Upper lobe of left lung (tissue), 4 donors: ENCODE data around the gene DSEL.

Experiments
- CTCF ChIP-seq, 6 experiments: fragments of 450-650 bp in 4 of 6; fragments of 200-600 bp in 2 of 6; sonication (generic) in 2 of 6; IDR thresholded peaks; one replicate each; pipeline ENCODE4 v1.5.1; 2016 to 2019; ENCODE audit warnings: antibody characterized with exemption in 6 of 6
- POLR2A ChIP-seq, 4 donors: fragments of 450-650 bp; IDR thresholded peaks; one replicate each; pipeline ENCODE4 v1.5.1; 2016 to 2017; ENCODE audit warnings: antibody characterized with exemption in 4 of 4, mild to moderate bottlenecking in 2 of 4
- POLR2AphosphoS5 ChIP-seq, 2 donors: sonication (generic); formaldehyde crosslinking; IDR thresholded peaks; one replicate each; pipeline ENCODE4 v1.5.1; 2017; ENCODE audit warnings: antibody characterized with exemption in 2 of 2

- no peak for TF ChIP-seq CTCF (IDR thresholded peaks at IDR 0.05)
- no peak for TF ChIP-seq POLR2AphosphoS5 (IDR thresholded peaks at IDR 0.05)
- no peak for TF ChIP-seq POLR2A (IDR thresholded peaks at IDR 0.05)
Measured at GRCh38 chr18:67520351-67520921, 3.9 kb upstream of the DSEL start.
